AG04449 (cell line): ENCODE results near the gene SIRT6.
"Not testable (repeated sequence)": the region's sequence is repeated elsewhere in the genome, so short reads cannot be mapped to it uniquely, and the experiment has no call there.

ENCODE experiments used
- CTCF ChIA-PET: fragments of 350-600 bp; formaldehyde crosslinking; extraction: SDS; loops from one replicate; lab custom pipeline; 2021; ENCODE audit warnings: antibody characterized with exemption; lab: Yijun Ruan, JAX
- POLR2A ChIA-PET: fragments of 400-600, 350-600 bp; formaldehyde crosslinking; extraction: SDS; loops from one replicate; lab custom pipeline; 2020; ENCODE audit warnings: antibody characterized with exemption, inconsistent platforms; lab: Yijun Ruan, JAX
- DNase-seq: peaks from one replicate; pipeline ENCODE4 v3.0.0-alpha.2; 2010; ENCODE audit warnings: low read depth, low spot score
- H3K4me3 ChIP-seq: 2 replicates; pipeline ENCODE4 v1.5.1; 2011; ENCODE audit warnings: low read depth, mild to moderate bottlenecking, control low read depth, low read length
- TF ChIP-seq, protein P1 (sequence below): IDR thresholded peaks from one replicate; pipeline ENCODE4 v1.5.1; 2011; ENCODE audit warnings: mild to moderate bottlenecking, moderate library complexity, low read length, control low read depth, inconsistent platforms; ENCODE audit not compliant: insufficient read depth; ENCODE audit errors: missing control alignments

The SIRT6 gene

DNA sequence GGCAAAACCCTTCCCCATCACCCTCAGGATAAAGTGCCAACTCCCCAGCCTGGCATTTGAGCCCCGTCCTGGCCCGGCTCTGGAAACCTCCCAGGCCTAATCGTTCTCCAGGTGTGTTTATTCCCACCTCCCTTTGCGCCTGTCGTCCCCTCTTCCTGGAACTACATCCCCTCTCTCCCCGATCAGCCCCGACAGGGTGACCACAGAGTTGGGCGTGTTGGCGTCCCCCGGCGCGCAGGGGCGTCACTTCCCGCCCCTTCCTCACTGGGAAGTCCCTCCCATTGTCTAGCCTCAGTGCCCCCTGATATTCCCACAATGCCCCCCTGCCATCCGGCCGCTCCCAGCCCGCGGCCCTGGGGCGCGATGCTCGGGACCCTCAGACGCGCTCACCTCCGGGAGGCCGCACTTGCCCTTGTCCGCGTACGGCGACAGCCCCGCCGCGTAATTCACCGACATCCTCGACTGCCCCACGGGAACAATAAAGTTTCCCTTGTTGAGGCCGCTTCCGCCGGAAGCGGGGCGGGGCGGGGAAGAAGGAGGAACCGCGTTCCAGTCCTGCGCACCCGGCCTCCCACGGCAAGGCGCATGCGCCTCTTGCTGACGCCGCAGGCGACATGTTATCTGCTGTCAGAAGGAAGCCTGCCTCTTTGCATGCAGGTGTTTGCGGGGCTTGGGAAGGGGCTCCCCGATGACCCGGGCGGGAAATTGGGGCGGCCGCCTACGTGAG is at the start of gene SIRT6, which contains the start of gene ANKRD24:
SIRT6 (minus strand) TSS at position 480 of the 727 bp plus-strand sequence; CDS start at position 456, 24 bp downstream.
ANKRD24 (plus strand) TSS at position 606 of the 727 bp plus-strand sequence. CDS start 3,737 bp downstream, outside the sequence.
- ChIA-PET POLR2A (no interaction called here), CTCF (no interaction called here)
- peak within 1 kb of the TSS; percentile 93 for H3K4me3 ChIP-seq
- TF ChIP-seq, protein P1, sequence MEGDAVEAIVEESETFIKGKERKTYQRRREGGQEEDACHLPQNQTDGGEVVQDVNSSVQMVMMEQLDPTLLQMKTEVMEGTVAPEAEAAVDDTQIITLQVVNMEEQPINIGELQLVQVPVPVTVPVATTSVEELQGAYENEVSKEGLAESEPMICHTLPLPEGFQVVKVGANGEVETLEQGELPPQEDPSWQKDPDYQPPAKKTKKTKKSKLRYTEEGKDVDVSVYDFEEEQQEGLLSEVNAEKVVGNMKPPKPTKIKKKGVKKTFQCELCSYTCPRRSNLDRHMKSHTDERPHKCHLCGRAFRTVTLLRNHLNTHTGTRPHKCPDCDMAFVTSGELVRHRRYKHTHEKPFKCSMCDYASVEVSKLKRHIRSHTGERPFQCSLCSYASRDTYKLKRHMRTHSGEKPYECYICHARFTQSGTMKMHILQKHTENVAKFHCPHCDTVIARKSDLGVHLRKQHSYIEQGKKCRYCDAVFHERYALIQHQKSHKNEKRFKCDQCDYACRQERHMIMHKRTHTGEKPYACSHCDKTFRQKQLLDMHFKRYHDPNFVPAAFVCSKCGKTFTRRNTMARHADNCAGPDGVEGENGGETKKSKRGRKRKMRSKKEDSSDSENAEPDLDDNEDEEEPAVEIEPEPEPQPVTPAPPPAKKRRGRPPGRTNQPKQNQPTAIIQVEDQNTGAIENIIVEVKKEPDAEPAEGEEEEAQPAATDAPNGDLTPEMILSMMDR = no peak
- peak; percentile 71 for DNase-seq

DNA sequence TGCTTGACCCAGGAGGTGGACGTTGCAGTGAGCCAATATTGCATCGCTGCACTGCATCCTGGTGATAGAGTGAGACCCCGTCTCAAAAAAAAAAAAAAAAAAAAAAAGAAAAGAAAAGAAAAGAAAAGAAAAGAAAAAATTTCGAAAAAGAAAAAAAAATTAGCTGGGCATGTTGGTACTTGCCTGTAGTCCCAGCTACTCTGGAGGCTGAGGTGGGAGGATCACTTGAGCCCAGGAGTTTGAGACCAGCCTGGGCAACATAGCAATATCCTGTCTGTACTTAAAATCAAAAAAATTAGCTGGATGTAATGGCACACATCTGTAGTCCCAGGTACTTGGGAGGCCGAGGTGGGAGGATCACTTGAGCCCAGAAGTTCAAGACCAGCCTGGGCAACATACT is 49.8 kb upstream of the SIRT6 start:
- POLR2A ChIA-PET, DNase-seq, H3K4me3 ChIP-seq: not testable (repeated sequence)
- CTCF ChIA-PET = interaction anchor here (4.4 to 5.0 kb wide), 2 partner anchors 11 to 24 kb away, joined by 24 to 31 read pairs; no protein-coding TSS in a partner anchor

DNA sequence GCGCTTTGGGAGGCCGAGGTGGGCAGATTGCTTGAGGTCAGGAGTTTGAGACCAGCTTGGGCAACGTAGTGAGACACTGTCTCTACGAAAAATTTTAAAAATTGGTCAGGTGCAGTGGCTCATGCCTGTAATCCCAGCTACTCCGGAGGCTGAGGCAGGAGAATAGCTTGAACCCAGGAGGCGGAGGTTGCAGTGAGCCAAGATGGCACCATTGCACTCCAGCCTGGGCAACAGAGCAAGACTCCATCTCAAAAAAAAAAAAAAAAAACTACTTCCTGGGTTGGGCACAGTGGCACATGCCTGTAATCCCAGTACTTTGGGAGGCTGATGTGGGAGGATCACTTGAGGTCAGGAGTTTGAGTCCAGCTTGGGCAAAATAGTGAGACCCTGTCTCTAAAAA is 49.2 kb upstream of the SIRT6 start:
- H3K4me3 ChIP-seq, POLR2A ChIA-PET, DNase-seq: not testable (repeated sequence)
- CTCF ChIA-PET = interaction anchor here (4.4 to 5.0 kb wide), 2 partner anchors 11 to 23 kb away, joined by 24 to 31 read pairs; no protein-coding TSS in a partner anchor

DNA sequence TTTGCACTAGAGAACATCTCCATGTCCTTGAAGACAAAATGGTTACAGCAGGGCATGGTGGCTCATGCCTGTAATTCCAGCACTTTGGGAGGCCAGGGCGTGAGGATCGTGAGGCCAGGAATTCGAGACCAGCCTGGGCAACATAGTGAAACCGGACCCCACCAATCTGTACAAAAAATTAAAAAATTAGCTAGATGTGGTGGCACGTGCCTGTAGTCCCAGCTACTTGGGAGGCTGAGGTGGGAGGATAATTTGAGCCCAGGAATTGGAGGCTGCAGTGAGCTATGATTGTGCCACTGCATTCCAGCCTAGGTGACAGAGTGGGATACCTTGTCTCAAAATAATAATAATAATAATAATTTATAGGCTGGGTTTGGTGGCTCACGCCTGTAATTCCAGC is 47.9 kb upstream of the SIRT6 start:
- DNase-seq, POLR2A ChIA-PET, H3K4me3 ChIP-seq: not testable (repeated sequence)
- CTCF ChIA-PET = interaction anchor here (1.5 to 5.0 kb wide), 3 partner anchors 22 to 89 kb away, joined by 3 to 24 read pairs (median 4); no protein-coding TSS in a partner anchor

DNA sequence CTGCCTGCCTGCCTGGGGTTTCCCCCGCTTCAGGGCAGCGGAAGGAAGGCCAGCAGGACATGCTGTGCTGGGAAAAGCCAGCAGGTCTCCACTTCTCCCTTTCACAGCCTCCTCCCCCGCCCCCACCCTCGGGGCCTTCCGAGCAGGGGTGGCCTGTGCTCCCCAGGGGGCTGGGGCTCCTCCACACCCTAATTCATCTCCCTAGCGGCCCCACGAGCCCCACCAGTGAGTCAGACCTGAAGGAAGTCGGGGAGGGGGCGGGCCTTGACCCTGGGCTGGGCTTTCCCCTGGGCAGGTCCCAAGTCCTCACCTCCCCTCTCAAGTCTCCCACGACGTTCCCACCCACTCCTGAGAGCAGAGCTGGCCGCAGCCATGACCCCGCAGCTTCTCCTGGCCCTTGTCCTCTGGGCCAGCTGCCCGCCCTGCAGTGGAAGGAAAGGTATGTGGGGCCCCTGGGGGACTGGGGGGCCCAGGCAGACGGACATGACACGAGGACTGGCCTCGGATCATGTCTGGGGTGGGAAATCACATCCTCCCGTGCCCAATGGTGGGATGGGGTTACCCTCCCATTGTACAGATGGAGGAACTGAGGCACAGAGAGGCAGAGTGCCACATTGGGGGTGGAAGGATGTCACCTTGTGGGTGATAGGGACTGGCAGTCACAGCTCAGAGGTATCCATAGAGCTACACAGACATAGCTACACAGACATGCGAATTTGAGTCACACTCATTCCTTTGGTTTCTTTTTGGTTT is 47.0 kb upstream of the SIRT6 start, which contains the start of gene EBI3:
EBI3 (plus strand) TSS at position 345 of the 753 bp plus-strand sequence; CDS start at position 373, 28 bp downstream.
- TF ChIP-seq, protein P1 = no peak
- POLR2A ChIA-PET = no interaction called here
- CTCF ChIA-PET = interaction anchor here (1.5 to 5.0 kb wide), 3 partner anchors 21 to 88 kb away, joined by 3 to 24 read pairs (median 4); no protein-coding TSS in a partner anchor
- no peak within 1 kb of the TSS for H3K4me3 ChIP-seq
- peak; percentile 7 for DNase-seq

DNA sequence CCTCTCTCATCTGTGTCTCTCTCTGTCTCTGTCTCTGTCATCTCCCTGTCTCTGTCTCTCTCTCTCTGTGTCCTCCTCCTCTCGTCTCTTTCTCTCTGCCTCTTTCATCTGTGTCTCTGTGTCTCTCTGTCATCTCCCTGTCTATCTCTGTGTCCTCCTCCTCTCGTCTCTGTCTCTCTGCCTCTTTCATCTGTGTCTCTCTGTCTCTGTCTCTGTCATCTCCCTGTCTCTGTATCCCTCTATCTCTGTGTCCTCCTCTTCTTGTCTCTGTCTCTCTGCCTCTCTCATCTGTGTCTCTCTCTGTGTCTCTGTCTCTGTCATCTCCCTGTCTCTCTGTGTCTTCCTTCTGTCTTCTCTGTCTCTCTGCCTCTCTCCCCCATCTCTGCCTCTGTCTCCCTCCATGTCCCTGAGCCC is 46.4 kb upstream of the SIRT6 start:
- CTCF ChIA-PET = no interaction called here
- POLR2A ChIA-PET = no interaction called here
- TF ChIP-seq, protein P1 = no peak
- DNase-seq = no peak
- no peak overlapping the region for H3K4me3 ChIP-seq

DNA sequence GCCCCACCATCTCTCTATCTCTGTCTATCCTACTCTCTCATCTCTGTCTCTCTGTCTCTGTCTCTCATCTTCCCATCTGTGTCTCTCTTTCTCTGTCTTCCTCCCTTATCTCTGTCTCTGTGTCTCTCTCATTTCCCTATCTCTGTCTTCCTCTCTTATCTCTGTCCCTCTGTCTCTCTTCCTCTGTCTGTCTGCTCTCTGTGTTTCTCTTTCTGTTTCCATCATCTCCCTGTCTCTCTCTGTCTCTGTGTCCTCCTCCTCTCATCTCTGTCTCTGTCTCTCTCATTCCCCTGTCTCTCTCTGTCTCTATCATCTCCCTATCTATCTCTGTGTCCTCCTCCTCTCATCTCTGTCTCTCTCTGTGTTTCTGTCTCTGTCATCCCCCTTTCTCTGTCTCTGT is 45.4 kb upstream of the SIRT6 start:
- DNase-seq = no peak
- TF ChIP-seq, protein P1 = no peak
- ChIA-PET CTCF (no interaction called here), POLR2A (no interaction called here)
- no peak overlapping the region for H3K4me3 ChIP-seq
